GM19468 (cell line): ENCODE measurements around the gene CLSTN2.

Source experiments
- ATAC-seq: cut with Tn5 transposase; IDR thresholded peaks from one replicate; pipeline ENCODE4 v1.9.1; 2021; ENCODE audit warnings: mild to moderate bottlenecking, moderate library complexity, moderate number of reproducible peaks; ENCODE audit not compliant: unreplicated experiment; ENCODE audit errors: extremely low read depth

The CLSTN2 gene

DNA sequence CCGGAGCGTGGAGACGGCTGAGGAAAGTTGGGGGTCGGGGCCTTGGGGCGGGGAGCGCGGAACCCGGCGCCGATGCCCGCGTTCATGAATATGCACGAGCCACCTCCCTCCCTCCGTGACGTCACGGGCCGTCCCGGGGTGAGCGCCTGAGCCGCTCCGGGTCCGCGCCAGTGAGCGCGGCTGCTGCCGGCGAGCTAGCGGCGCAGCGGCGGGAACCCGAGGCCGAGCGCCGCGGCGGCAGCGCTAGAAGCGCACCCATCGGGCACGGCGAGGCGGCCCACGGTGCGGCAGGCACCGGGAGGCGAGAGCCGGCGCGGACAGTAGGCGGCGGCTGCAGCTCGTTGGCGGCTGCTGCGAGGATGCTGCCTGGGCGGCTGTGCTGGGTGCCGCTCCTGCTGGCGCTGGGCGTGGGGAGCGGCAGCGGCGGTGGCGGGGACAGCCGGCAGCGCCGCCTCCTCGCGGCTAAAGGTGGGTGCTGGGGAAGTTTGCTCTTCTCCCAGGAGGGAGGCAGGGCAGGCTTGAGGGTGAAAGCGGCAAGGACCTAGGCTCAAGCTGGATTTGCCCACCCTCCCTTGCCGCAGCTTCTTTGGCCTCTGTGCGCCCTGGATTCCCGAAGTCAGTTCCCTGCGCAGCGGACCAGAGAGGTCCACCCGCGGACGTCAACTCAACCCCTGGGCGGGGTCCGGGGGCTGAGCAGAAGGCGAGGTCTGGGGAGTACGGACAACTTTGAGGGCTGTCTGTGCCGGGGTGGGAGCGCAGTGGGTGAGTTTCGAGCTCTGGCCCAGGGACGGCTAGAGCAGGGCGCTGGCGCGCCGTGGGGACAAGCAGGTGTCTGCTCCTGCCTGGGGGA is at the start of gene CLSTN2:
TSS of gene CLSTN2 (plus strand) at position 170 of the 850 bp plus-strand sequence.
- no peak for ATAC-seq

DNA sequence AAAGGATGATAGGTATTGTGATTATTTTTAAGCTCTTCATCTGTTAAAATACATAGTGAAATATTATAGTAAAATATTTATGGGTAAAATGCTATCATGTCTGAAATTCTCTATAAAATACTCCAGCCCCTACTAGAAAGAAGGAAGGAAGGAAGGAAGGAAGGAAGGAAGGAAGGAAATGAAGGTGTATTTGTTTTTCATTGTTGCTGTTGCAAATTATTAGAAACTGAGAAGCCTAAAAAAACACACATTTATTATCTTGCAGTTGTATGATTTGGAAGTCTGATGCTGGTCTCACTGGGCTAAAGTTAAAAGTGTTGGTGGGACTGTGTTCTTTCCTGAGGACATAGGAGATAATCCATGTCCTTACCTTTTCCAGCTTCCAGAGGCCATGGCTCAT is 47.6 kb upstream of the CLSTN2 start:
- ATAC-seq = no peak

DNA sequence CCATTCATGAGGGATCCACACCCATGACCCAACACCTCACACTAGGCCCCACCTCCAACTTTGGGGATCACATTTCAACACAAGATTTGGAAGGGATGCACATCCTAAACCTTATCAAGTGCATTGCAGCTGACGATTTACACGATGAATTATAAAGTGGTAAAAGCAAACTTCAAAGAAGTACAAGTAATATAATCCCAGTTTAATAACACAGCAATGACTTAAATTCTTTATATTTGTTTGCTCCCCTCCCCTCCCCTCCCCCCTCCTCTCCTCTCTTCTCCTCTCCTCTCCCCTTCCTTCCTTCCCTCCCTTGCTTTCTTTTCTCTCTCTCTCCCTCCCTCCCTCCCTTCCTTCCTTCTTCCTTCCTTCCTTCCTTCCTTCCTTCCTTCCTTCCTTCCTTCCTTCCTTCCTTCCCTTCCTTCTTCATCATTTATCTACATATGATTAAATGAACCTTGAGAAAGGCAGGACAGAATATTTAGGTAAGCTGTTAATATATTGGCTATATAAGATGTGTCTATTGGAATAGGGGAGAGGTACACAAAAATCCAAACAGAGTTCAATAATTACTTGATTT is 46.3 kb upstream of the CLSTN2 start:
- ATAC-seq = no peak

- ATAC-seq = no peak
These were observed 41.6 kb upstream of the CLSTN2 start for GRCh38 chr3:139893267-139893962.

GRCh38 chr3:139893963-139894642 is 40.9 kb upstream of the CLSTN2 start:
- ATAC-seq = no peak

- ATAC-seq = no peak
These were observed 40.4 kb upstream of the CLSTN2 start for GRCh38 chr3:139894643-139894989.

DNA sequence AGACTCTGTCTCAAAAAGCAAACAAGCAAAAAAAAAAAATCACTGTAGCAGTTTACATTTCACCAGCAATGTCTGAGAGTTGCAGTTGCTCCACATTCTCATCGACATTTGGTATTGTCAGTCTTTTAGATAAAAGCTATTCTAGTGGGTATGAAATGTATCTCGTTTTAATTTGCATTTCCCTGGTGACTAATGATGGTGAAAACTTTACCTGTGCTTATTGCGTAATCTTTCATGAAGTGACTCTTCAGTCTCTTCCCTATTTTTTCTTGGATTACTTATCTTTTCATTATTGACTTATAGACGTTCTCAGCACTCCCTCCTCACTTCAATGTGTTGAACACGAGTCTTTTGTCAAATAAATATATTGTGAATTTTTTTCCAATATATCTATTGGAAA is 37.2 kb upstream of the CLSTN2 start:
- no peak for ATAC-seq

GRCh38 chr3:139906418-139906817 is 28.6 kb upstream of the CLSTN2 start:
- ATAC-seq = no peak

GRCh38 chr3:139909811-139910210 is 25.2 kb upstream of the CLSTN2 start:
- no peak for ATAC-seq

- ATAC-seq = no peak
These were observed 18.7 kb upstream of the CLSTN2 start for GRCh38 chr3:139916271-139916670.

GRCh38 chr3:139917226-139917785 is 17.7 kb upstream of the CLSTN2 start:
- ATAC-seq = no peak

- ATAC-seq = no peak
These were observed 6.1 kb upstream of the CLSTN2 start for GRCh38 chr3:139928708-139929505.

DNA sequence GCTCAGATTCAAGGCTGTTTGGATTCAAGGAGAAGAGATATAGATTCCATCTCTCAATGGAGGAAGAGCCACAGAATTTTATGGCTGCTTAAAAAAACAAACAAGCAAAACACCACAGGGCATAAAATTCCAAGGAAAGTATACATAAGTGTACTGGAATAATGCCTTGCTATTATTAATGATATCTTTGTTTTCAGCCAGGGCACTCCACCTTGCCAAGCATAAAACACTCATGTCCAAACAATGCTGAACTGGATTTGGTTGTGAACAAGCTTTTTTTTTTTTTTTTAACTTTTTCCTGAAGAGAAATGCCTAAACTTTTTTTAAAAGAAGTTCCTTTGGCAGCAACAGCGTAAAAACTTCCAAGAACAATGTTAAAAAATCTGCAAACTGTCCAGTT is 4.8 kb upstream of the CLSTN2 start:
- no peak for ATAC-seq

- no peak for ATAC-seq
These were observed 1.2 kb upstream of the CLSTN2 start for GRCh38 chr3:139933766-139934165.

DNA sequence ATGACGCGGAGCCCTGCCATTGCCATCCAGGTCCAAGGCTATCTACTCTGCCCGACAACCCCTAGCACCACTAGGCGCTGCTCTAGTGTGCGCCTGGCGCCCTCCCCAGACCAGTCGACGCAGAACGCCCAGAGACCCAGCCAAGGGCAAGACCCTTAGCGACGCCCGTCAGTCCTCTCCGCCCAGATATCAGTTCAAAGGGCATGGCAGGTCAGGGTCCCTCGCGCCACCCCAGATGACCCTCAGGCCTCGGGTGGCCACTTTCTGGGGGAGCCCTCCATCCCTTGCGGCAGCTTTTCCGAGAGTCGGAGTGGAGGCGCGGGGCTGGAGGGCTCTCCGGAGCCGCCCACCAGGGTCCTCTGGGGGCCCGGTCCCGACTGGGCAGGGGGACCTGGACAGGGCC is 371 bp upstream of the CLSTN2 start:
- no peak for ATAC-seq

- ATAC-seq = no peak
These were observed 1.2 kb downstream of the CLSTN2 start for GRCh38 chr3:139935866-139936817.

- no peak for ATAC-seq
These were observed 2.8 kb downstream of the CLSTN2 start for GRCh38 chr3:139937674-139938279.

DNA sequence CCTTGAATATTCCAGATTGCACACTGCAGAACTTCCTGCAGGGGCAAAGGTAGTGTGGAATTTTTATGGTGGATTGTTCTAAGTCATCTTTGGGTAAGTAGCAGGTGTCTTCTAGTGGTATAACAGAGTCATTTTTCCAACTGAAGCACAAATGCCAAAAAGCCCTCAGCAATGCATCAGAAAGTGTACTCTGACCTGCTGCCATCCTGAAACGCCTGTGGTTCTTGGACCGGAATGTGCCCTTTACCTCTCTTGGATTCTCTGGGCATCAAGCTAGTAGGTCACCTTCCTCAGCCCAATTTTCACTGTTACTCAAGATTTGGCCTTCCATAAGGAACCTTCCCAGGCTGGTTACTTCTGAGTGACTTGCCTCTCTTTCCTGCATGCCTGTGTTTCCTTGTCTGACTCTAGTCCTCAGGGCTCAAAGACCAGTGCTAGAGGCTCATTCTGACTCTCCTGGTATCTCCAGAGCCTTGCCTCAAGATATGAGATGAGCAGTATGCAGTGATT is 4.8 kb downstream of the CLSTN2 start:
- ATAC-seq = no peak
